Limb (tissue), 2 donors: ENCODE measurements around the gene RPL19.
A peak's percentile ranks its signal among the peaks of the same experiment; 100 is the strongest.

Source experiments
- DNase-seq, 2 donors: peaks; one replicate each; pipeline ENCODE4 v3.0.0-alpha.2; 2016; ENCODE audit errors: extremely low spot score in 2 of 2

RPL19 gene

DNA sequence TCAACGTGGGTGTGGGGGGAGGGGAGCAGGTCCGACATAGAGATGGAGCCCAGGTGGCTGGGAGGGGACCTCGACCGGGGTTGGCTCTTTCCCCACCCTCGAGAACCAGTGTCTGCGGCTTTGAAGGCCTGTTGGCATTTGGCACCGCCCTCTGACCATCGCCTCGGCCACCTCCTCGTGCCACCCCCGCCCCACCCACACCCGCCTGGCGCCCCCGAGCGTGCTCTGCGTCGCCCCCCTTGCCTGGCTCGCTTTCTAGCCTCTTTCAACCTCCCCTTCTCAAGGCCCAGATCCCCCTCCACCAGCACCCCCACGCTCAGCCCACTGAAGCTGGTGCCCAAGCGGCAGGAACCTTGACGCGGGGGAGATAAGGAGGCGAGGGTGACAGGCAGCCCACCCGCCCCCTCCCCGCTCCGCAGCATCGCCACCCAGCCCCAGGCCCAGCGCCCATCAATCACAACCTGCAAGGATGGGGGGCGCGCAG is 3.2 kb upstream of the RPL19 start:
- peak in 1 of 2 donors; percentile 66 for DNase-seq

DNA sequence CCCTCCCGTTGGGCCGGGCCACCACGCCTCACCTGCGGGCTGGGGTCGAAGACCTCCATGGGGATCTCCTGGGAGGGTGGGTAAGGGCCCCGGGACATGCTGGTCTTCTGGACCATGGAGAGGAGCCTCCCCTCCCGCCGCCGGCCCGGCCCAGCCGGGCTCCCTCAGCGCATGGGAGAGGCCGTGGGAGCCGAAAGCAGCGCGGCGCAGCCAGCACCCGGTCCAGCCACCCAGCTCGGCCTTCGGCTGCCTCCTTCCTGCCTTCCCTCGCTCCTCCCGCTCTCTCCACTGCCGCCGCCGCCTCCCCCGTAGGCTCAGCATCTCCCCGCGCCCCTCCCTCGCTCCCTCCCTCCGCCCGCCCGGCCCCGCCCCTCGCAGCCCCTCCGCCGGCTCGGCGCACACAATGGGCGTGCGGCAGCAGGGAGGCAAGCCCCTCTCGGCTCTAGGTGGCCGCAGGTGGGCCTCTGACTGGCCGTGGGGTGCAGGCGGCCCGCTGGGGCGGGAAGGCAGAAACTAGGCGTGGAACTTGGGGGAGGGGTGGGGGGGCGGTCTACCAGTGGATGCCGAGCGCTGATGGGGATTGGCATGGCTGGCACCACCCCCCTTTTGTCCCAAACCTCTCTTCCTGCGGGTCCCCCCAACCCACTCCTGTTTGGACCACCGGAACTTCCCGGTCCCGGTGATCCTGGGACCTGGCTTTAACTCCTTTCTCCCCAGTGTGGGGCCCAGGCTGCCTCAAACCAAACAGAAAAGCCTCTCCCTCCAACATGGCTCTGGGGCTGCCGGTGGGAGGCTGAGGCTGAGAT is 2.5 kb upstream of the RPL19 start, which contains the start of gene CACNB1:
TSS of gene CACNB1 (minus strand) at position 290 of the 806 bp plus-strand sequence. CDS start at position 116, 174 bp downstream.
- DNase-seq, result peak; percentile 84 to 91

DNA sequence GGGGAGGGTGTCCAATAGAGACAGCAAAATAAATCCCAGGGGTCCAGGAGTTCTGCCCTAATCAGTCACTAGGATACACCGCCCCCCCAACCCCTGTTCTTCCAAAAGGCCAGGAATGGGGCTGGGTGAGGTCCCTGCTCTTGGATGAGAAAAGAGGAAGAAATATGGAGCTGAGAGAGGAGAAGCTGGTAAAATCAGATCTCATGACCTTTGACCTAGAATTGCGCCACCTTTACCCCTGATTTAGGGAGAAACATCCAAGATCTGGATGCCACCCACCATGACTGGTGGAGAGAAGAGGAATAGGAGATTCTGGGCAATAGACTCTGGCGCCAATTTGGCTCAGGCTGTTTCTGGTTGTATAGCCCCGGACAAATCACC is 1.9 kb upstream of the RPL19 start:
- DNase-seq, result no peak

DNA sequence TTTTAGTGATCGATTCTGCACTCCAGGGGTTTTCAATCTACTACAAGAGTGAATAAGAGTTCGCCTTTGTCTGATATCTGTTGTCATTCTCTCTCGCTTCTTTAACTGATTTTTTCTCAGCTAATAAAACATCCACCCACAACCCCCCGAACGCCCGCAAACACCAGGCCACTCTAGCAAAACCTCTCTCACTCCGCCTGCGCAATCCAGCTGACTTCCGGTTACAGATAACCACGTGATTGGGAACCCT is 338 bp upstream of the RPL19 start:
- DNase-seq, result peak; percentile 86 to 98

DNA sequence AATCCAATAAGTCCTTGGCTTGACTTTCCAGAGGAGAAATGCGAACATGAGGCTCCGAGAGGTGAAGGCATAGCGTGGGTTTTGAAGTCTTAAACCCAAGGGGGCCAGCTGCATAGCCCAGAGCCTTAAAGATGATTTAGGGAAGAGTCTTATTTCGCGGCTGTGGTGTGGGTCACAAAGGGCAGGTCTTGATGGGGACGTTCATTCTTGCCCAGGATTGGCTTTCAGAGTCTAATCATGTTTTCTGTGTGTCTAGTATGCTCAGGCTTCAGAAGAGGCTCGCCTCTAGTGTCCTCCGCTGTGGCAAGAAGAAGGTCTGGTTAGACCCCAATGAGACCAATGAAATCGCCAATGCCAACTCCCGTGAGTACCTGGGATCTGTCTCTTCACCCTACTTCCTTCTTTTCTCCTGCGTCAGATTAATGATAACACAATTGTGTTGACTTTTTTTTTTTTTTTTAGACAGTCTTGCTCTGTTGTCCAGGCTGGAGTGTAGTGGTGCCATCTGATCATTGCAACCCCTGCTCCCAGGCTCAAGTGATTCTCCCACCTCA is 951 bp downstream of the RPL19 start:
- no peak for DNase-seq

DNA sequence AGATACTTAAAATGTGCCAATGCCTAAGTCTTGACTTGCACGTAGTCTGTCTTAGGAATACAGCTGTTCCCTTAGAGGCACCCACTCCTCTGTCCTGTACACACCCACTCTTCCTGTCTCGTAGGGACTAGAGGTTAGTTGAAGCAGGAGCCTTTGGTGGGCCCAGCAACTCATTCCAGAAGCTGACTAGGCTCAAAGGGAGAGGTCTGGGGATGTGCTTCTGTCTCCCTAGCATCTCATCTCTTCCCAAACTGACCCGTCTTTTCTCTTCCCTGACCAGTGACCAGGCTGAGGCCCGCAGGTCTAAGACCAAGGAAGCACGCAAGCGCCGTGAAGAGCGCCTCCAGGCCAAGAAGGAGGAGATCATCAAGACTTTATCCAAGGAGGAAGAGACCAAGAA is 4.2 kb downstream of the RPL19 start:
- DNase-seq, result no peak

DNA sequence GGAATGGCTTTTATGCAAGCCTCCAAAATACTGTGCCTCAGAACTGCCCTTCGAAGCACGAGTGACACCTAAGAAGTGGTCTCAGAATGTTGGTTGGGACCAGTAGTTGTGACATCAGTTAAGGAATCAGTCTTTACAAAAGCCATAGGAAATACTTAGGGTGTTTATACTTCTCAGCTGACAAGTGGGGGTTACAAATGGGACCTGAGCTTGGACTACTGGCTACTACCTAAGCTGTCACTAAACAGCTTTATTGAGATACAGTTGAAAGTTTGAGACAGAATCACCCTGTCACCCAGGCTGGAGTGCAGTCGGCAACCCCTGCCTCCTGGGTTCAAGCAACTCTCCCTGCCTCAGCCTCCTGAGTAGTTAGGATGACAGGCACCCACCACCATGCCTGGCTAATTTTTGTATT is 5.0 kb downstream of the RPL19 start:
- DNase-seq, result no peak

DNA sequence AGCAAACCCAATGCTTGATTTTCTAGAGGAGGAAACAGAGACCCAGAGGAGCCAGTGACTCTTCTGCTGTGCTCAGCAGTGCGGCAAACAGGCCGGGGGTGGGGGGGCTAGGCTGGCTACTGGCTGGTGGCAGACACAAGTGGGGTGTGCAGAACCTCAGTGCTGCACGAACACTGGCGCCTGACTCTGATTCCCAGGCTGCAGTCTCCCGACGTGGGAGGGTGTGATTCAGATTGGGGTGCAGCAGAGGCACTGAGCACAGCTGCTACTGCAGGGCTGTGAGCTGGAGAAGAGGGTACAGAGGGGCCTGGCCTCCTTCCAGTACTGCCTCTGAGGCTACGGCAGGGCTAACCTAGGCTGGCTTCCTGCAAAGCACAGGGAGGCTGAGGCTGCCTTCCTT is 8.1 kb downstream of the RPL19 start:
- DNase-seq, result peak in 1 of 2 donors; percentile 29

DNA sequence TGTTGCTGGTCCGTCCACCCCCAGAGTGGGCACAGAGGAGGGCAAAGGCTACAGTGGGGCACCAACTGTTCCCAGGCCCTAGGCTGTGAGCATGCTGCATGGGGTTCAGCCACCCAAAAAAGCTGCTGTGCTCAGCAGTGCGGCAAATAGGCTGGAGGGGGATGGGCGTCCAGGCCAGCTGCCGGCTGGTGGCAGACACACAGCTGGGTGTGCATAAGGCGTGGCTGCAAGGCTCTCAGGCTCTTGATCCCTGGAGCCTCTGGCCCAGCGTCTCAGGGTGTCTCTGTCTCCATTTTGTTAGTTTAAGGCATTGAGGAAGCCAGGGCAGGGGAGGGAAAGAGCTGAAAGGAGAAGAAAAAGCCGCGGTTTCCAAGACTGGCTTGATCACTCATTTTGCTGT is 8.8 kb downstream of the RPL19 start:
- DNase-seq, result peak in 1 of 2 donors; percentile 48

DNA sequence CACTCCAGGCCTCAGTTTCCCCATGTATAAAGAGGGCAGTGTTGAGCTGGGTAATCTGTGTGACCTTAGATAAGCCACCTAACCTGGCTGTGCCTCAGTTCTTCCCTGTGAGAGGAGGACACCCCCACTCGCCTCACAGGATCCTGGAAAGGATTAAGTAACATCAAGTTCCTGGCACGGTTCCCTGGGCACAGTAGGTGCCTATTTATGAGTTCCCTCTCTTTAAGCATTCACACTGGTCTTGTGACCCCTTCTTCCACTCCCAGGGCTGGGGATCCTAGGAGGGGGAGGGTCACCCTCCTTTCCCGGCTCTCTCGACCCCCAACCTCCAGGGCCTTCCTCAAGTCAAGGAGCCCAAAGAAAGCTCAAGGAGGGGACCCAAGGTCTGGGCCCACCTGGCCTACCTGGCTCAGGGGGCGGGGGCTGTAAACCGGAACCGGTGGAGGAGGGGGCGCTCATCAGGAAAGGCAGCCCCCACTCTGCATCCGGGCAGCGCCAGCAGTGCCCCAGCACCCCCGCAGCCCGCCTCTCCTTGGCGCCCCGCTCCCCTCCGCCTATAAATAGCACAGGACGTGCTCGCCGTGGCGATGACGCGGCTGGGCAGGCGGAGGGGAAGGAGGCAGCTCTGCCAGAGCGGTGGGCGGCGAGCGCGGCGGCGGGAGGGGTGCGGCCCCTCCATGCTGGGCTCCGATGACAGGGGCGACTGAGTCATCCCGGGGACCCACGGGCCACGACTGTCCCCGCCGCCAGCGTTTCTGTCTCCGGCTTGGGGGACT is 9.4 kb downstream of the RPL19 start:
- peak; percentile 46 to 85 for DNase-seq

DNA sequence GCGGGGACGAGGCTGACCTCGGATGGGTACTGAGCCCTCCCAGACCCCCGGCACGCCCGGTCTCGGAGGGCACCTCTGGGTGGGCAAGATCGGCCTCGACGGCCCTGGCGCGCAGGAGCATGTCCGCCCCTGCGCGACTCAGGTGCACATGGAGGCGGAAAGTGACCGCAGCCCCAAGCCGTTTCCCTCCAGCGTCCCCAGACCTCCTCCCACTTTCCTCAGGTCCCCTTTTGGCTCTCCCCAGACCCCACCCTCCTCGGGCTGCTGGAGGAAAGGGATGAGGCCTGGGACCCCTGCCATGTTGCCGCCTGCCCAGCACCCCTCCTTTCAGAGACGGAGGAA is 10.0 kb downstream of the RPL19 start:
- DNase-seq, result peak in 1 of 2 donors; percentile 36

DNA sequence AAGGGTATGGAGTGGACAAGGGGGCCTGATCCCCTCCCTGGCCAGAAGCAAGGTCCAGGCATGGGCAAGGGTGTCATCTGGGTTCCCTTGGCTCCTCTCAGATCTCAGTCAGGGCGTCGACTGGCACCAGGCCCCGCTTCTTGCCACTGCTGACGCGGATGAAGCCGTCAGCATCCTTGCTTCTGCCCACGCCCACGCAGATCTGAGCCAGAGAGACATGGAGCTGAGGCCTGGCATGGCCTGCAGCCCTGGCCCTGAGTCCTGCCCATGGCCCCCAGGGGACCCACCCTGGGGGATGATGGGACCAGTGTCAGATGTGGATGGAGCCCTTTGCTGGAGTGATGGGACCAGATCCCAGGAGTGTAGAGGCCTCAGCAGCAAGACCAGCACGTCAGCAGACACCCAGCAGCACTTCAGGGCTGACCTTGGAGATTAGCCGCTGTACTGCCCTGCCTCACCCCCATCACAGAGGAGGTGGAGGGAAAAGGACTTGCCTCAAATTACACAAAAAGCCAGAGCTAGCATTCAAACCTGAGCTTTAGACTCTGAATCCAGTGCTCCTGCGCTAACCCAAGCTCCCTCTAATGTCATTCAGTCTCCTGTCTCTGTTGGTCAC is 12.2 kb downstream of the RPL19 start:
- no peak for DNase-seq

DNA sequence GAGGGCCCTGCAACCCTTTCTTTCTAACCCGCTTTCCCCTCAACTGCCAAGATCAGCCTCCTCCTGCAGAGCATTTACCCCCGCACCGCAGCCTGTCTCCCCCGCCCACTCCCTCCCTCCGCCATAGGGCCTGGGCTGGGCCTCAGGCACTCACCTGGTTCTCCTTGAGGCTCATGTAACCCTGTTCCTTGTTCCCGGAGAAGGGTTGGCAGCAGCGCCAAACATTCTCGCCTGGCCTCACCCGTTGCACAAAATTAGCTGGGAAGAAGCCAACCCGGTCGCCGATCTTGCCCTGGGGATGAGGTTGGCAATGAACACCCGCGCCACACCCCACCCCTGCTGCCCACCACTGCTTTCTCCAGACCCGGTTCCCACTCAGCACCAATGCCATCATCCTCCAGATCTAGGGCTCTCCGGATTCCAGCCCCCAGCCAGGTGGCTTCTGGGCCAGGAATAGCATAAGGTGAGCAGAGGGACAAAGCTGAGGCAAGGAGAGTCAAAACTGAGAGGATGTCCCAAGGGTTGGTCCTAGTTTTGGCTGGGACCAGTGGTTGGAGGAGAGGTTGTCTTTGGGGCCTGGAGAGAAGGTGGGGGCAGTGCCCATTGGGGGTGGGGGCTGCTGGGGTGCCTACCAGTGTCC is 12.9 kb downstream of the RPL19 start:
- no peak for DNase-seq

DNA sequence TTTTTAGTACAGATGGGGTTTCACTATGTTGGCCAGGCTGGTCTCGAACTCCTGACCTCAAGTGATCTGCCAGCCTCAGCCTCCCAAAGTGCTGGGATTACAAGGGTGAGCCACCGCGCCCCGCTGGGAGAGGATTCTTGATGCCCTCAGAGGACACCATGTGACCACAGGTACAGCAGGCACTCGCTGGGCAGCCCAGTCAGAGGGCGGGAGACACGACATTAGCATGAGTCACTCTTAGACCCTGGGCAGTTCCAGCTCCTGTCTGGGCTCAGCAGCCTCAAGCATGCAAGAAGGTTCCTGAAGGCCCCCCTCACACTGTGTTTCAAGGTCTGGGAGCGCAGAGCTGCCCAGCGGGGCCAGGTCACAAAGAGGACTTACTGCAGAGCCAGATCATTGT is 13.8 kb downstream of the RPL19 start:
- DNase-seq, result no peak

DNA sequence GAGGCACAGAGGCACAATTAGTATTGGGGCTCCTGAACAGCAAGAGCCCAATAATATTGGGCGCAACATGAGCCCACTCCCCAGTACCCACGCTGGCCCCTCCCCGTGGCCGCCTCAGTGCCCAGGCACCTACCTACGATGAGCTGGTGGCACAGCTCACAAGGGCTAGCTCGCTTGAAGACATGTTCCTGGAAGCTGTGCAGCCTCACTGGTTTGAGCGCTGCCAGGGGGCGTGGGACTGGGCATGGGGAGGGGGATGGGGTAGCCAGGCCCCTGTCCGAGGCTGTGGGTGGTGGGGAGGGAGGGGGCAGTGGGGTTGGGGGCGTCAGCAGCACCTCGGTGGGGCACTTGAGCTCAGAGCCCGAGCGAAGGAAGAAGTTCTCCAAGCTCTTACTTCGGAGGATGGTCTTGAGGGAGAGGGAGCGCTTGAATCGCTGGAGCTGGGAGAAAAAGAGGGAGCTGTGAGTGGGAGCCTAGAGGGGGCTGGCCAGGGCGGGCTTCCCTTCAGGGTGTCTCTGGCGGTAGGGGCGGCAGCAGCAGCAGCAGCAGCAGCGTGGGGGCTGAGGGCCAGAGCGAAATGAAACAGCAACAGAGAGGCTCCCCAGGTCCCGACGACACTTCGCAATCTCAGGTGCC is 17.8 kb downstream of the RPL19 start:
- DNase-seq, result no peak

DNA sequence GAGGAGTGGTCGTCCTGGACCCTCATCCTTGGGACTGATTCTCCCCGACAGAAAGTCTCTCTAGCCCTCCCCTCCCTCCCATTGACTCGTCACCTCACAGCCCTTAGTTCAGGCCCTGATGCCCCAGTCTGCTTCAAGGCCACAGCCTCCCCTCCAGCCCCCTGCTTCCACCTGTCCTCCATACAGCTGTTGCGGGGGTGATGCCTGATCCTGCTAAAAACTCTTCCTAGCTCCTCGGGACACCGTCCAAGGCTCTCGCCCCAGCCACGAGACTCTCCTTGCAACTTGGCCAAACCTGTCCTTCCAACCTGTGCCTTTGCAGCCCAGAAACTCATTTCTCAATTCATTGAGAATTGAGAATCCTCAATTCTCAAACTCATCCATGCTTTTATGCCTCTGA is 18.8 kb downstream of the RPL19 start:
- no peak for DNase-seq

DNA sequence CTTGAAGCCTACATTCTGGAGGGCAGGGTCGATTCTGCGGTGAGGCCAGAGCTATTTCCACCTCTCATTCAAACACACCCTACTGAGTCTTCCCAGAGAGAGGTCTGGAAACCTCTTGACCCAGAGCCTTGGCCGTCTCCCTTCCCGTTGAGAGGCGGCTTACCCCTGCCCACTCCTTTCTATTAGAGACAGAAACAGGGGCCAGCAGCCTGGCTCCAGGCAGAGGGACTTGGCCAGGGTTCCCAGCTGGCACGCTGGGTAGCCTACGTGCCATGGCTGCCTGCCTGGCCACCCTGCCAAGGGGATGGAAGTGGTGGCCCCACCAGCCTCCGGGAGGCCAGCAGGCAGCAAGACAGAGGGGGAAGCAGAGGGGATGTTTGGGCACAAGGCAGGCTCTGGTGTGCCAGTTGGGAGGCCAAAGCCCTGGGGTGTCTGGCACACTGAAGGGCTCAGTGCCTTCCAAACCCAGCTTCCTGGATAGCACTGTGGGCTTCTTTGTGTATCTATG is 19.6 kb downstream of the RPL19 start:
- no peak for DNase-seq

DNA sequence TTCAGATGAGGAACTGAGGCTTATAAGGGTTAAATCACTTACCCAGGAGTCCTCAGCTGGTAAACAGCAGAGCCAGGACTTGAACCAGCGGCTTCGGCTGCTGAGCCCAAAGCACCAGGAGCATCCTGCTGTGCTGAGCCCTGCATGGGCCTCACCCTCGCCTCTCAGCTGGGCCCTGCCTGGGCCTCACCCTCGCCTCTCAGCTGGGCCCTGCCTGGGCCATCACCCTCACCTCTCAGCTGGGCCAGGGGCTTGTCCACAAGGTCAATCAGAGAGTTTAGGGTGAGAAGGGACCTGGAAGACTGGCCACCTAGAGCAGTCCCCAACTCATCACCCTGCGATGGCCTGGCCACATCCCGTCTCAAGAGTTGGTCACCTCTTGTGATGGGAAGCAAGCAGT is 21.5 kb downstream of the RPL19 start:
- DNase-seq, result no peak

DNA sequence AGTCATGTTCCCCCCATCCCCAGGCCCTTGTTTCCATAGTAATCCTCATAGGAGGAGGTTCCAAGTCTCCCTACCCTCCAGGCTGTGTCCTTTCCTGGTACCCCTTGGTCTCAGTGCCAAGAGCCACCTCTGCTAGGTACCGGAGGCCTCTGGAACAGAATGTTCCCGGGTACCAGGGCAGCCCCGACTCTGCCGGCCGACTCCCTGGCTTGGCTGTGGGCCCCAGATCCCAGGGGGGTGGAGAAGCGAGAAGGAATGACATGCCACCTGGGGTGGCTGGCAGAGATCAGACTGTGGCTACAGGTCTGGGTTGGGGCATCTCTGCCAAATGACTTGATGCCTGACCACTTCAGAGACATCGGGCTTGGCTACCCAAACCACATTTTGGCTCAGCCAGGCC is 22.1 kb downstream of the RPL19 start:
- no peak for DNase-seq

DNA sequence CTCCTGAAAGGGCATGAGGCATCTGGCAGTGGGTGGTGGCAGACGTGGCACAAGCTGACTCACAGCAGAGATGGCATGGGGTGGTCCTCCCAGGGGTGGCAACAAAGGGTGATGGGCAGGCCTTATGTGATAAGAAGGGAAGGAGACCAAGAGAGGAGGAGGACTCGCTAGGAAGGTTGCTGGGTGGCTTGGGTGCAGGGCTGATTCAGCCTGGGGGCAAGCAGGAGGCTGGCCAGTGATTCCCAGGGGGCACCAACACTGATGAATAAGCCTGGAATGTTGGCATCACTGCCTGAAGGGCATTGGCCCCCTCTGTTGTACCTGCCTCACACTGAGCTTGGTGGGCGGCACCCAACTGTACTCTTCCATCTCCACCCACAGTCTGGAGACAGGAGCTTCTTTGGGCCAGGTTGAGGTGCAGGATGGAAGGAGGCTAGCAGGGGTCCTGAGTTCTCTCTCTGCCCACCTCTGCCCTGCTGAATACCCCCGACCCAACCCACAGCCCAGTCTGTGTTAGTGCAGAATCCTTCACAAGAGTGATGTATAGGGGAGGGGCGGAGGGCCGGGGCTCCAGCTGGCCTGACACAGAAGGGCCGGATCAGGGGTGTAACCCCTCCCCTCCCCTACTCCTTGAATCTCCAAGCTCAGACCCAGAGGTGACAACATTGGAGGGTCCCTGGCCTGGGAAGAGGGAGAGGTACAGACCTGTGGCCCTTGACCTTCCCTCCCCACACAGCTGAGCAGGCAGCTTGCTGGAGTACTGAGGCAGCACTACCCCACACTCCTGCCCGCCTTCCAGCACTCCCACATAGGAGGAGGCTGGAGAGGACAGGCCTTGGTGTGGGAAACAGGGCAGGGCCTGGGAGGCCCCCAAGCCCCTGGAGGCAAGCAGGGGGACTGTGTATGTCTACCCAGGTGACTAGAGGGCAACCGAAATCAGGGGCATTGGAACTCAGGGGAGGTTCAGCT is 23.1 kb downstream of the RPL19 start:
- DNase-seq, result no peak
